IMR-90 (cell line): ENCODE data around the gene ATP1A4.
"Not testable (repeated sequence)": the region's sequence is repeated elsewhere in the genome, so short reads cannot be mapped to it uniquely, and the experiment has no call there.

Experiments used
- BHLHE40 ChIP-seq: fragments of 150-350 bp; IDR thresholded peaks from 2 replicates; pipeline ENCODE4 v1.6.1; 2016; ENCODE audit warnings: mild to moderate bottlenecking, low read depth, low read length
- CTCF ChIP-seq: conservative IDR thresholded peaks from 2 replicates; pipeline ENCODE4 v1.5.1; 2012; ENCODE audit warnings: mild to moderate bottlenecking, low read depth, low read length, improper control_type of control experiment
- MAFK ChIP-seq: IDR thresholded peaks from 2 replicates; pipeline ENCODE4 v1.6.1; 2012; ENCODE audit warnings: low read depth, low read length, improper control_type of control experiment
- MAZ ChIP-seq: IDR thresholded peaks from 2 replicates; pipeline ENCODE4 v1.6.1; 2012; ENCODE audit warnings: low read depth, mild to moderate bottlenecking, low read length, improper control_type of control experiment, moderate library complexity, borderline replicate concordance
- POLR2A ChIP-seq: IDR thresholded peaks from 2 replicates; pipeline ENCODE4 v1.6.1; 2012; ENCODE audit warnings: mild to moderate bottlenecking, low read depth, low read length
- RAD21 ChIP-seq: IDR thresholded peaks from 2 replicates; pipeline ENCODE4 v1.6.1; 2012; ENCODE audit warnings: low read length, improper control_type of control experiment
- SMC3 ChIP-seq: fragments of 150-350 bp; IDR thresholded peaks from 2 replicates; pipeline ENCODE4 v1.6.1; 2016; ENCODE audit warnings: low read depth, mild to moderate bottlenecking, antibody characterized with exemption, low read length, moderate library complexity
- TF ChIP-seq, protein P1 (sequence below): fragments of 150-350 bp; IDR thresholded peaks from 2 replicates; pipeline ENCODE4 v1.6.1; 2017; ENCODE audit warnings: mild to moderate bottlenecking, antibody characterized with exemption, low read length, low read depth

DNA sequence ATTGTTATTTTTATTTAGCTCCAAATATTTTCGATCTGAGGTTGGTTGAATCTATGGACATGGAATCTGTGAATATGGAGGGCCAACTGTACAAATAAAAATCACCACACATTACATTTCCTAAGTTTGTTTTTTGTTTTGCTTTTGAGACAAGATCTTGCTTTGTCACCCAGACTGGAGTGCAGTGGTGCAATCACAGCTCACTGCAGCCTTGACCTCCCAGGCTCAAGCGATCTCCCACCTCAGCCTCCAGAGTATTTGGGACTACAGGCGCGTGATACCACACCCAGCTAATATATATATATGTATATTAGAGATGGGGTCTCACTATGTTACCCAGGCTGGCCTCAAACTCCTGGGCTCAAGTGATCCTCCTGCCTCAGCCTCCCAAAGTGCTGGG lies 25.1 kb upstream of the ATP1A4 start:
- not testable (repeated sequence) for TF ChIP-seq BHLHE40, CTCF, MAFK, MAZ, POLR2A, SMC3, RAD21
- TF ChIP-seq, protein P1, sequence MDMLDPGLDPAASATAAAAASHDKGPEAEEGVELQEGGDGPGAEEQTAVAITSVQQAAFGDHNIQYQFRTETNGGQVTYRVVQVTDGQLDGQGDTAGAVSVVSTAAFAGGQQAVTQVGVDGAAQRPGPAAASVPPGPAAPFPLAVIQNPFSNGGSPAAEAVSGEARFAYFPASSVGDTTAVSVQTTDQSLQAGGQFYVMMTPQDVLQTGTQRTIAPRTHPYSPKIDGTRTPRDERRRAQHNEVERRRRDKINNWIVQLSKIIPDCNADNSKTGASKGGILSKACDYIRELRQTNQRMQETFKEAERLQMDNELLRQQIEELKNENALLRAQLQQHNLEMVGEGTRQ: not testable (repeated sequence)
